GM12874 (cell line): ENCODE results near the gene CRKL.

Source experiments
- CTCF ChIP-seq: IDR thresholded peaks from 2 replicates; pipeline ENCODE4 v1.5.1; 2011; ENCODE audit warnings: low read depth, mild to moderate bottlenecking, control low read depth, low read length, moderate library complexity; ENCODE audit not compliant: insufficient read depth

The CRKL gene

DNA sequence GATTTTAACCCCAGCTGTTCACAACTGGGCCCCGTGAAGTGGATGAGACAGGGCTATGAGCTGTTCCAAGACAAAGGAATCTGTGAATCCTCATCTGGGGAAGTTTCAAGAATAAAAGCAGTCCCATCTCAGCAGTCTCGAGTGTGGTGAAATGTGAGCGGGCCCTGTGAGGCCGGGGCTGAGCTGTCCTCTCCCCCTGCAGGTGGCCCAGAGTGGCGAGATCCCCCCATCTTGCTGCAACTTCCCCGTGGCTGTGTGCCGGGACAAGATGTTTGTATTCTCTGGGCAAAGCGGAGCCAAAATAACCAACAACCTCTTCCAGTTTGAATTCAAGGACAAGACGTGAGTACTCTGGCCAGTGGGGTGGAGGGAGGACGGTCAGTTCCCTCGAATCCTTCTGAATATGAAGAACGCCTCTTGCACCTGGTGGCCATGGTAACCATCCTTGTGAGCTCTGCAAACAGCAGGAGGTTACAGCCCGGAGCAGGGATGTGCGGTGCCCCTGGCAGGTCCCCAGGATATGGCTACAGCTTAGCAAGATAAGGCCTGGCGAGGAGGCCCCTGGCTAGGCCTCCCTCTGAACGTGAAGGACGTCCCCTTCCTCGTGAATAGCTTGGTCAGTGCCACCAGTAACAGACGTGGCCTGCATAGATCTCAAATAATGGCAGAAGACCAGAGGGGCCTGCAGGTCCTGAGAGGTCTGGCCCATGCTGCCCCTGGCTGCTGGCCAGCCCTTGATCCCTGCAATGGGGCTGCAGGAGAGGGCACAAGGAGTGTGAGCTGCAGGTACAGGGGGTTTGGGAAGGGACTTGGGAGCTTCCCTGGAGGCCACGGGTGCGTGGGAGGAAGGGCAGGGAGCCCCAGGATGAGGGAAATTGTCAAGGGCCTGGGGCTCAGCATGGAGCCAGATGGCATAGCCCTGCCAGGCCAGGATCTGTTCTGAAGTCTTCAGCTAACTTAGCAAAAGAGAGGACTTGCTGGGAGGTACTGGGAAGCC lies 73.3 kb downstream of the CRKL start:
- no peak for TF ChIP-seq CTCF

DNA sequence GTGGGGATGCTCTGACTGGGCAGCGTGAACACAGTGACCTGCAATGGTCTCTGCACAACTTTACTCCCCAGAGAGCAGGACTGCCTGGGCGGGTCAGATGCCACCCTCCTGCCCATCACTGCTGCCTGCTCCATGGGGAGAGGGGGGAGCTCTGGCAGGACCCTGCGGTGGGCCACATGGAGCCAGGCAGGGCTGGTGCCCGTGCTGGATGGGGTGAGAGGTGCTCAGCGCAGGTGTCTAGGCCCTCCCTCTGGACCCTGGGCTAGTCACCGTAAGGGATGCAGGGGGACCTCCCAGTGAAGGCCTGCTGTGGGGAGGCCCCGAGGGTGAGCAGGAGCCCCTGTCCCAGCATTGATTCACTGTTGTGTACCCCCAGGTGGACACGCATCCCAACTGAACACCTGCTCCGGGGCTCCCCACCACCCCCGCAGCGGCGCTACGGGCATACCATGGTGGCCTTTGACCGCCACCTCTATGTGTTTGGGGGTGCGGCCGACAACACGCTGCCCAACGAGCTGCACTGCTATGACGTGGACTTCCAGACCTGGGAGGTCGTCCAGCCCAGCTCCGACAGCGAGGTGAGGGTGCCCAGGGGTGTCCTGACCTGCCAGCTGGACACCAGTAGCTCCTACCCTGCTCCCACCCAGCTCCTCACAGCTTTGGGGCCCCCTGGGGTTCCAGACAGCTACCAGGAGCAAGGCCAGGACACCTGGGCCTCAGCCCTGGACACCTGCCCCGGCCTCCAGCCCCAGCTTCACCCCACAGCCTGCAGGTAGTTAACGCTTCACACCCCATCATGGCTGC lies 74.2 kb downstream of the CRKL start:
- TF ChIP-seq CTCF = no peak

- TF ChIP-seq CTCF = no peak
These were observed 74.8 kb downstream of the CRKL start for GRCh38 chr22:20992056-20992442.

DNA sequence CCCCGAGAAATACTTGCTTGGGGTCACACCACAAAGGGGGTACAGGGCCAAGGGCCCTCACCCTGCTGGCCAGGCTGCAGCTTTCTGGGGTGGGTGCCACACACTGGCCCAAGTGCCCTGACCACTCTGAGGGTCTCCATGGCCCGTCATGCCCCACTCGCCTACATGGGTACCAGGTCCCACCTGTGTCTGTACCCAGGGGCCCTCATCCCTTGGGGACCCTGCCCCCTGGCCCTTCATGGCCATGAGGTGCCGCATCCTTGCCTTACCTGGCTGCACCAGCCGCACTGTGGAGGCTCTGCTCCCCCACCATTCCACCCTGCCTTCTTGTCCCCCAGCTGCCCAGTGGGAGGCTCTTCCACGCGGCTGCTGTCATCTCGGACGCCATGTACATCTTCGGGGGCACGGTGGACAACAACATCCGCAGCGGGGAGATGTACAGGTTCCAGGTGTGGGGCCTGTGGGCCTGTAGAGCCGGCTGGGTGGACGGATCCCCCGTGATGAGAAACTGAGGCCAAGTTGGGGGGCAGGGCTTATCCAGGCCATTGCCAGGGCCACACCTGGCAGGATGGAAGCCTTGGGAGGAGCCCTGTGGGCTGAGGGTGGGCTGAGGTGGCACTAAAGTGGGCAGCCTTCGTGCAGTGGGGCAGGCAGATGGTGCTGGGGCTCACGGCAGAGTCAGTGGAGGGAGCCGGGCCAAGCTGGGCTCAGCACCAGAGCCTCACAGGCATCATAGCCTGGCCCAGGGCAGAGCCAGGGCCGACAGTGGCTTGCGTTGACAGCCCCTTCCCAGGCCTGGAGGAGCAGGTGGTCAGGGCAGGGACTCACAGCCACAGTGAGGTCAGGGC lies 75.5 kb downstream of the CRKL start:
- no peak for TF ChIP-seq CTCF

DNA sequence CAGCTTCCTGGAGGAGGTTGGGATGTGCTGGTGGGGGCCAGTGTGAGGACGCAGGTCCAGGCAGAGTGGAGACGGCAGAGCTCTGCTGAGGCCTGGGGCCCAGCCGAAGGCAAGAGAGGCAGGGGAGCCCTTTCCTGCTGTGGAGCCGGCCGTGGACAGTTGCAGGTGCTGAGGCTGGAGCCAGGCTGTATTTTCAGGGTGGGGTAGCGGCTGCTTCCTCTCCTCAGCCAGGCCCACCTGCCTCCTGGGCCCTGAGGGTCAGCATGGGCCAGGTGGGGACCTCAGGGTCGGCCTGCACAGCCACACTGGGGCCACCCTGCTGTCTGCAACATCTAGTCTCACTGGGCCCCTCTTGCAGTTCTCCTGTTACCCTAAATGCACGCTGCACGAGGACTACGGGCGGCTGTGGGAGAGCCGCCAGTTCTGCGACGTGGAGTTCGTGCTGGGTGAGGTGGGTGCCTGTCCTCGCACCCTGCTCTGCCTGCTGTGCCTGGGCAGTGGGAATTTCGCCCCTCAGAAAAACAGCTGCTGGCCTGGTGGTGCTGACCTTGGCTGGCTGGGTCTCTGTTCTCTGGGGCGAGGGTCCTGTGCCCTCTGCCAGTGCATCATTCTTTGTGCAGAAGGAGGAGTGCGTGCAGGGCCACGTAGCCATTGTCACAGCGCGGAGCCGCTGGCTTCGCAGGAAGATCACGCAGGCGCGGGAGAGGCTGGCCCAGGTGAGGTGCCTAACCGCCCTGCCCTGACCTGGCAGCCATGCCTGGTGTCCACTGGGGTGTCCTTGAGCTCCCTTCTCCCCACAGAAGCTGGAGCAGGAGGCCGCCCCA lies 76.3 kb downstream of the CRKL start:
- no peak for TF ChIP-seq CTCF

DNA sequence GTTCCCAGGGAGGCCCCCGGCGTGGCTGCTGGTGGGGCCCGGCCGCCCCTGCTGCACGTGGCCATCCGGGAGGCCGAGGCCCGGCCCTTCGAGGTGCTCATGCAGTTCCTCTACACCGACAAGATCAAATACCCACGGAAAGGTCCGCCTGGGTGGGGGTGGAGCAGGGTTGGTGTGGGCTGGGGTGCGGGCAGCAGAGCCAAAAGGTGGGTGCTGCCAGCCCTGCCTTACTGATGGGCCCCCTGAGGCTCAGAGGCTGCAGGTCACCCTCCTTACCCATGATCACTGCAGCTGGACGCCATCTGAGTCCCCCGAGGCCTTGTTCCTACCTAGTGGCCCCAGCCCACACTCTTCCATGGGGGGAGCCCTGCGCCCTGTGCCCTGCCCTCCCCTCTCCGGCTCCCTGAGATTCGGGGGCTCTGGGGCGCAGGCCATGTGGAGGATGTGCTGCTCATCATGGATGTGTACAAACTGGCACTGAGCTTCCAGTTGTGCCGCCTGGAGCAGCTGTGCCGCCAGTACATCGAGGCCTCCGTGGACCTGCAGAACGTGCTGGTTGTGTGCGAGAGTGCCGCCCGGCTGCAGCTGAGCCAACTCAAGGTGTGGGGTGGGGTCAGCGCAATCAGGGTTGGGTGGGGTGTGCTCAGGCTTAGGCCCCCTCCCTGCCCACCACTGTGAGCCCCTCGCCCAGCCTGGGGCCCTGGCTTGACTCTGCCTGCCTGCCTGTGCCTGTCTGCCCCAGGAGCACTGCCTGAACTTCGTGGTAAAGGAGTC lies 77.1 kb downstream of the CRKL start:
- no peak for TF ChIP-seq CTCF
